Spinal cord (tissue), 4 donors: ENCODE results near the gene CLIP3. TPM values are rescaled to one million over a fixed set of nuclear protein-coding genes. Genes with fewer than 3 reads are reported as not detected.

Experiments used
- polyA plus RNA-seq, 2 donors: library from polyadenylated mRNA; unstranded; fragments of 120-200 nt; gene quantifications; one replicate each; pipeline ENCODE4 v1.2.1, GENCODE V29; 2013; ENCODE audit not compliant: insufficient read length in 2 of 2
- total RNA-seq, 2 donors: library from RNA; depleted of rRNA in 1 of 2; stranded (reverse); fragments of 120-200 nt in 1 of 2; fragments of >200 nt in 1 of 2; gene quantifications; one replicate each; pipeline versions ENCODE4 v1.2.3 to v1.2.4, GENCODE V29; 2013 to 2014

Gene CLIP3
- total and polyA plus RNA-seq, 4 donors, result 25.2 to 331 (median 174) TPM

Other genes starting within 250 kb of the CLIP3 start
- gene PRODH2, start 220.0 kb downstream of the CLIP3 start, total RNA-seq, result under 1 TPM in 1 of 2 donors, not detected in 1; 0.10 TPM
- under 1 TPM; 0.27 to 0.32 TPM for gene PRODH2, start 220.0 kb downstream of the CLIP3 start, polyA plus RNA-seq
- under 1 TPM; 0.30 to 0.44 TPM for gene NPHS1, start 180.4 kb downstream of the CLIP3 start, total RNA-seq
- 1 to 10 TPM; 1.9 to 2.1 TPM for gene NPHS1, start 180.4 kb downstream of the CLIP3 start, polyA plus RNA-seq
- 1 to 10 TPM; 1.1 to 1.9 TPM for gene KIRREL2, start 176.0 kb downstream of the CLIP3 start, total RNA-seq
- gene KIRREL2, start 176.0 kb downstream of the CLIP3 start, polyA plus RNA-seq, result 1 to 10 TPM; 2.8 to 3.5 TPM
- gene APLP1, start 164.3 kb downstream of the CLIP3 start, total RNA-seq, result 100 to 1,000 TPM; 205 to 237 TPM
- 1,000 to 10,000 TPM; 1,021 to 1,097 TPM for gene APLP1, start 164.3 kb downstream of the CLIP3 start, polyA plus RNA-seq
- gene NFKBID, start 132.3 kb downstream of the CLIP3 start, total RNA-seq, result 1 to 10 TPM; 6.4 to 6.8 TPM
- 10 to 100 TPM in 1 of 2 donors, 1 to 10 TPM in 1; 4.9 to 10.6 TPM for gene NFKBID, start 132.3 kb downstream of the CLIP3 start, polyA plus RNA-seq
- 1 to 10 TPM; 1.9 to 3.5 TPM for gene HCST, start 130.3 kb downstream of the CLIP3 start, total RNA-seq
- 1 to 10 TPM; 3.7 to 4.0 TPM for gene HCST, start 130.3 kb downstream of the CLIP3 start, polyA plus RNA-seq
- gene TYROBP, start 124.6 kb downstream of the CLIP3 start, total RNA-seq, result 10 to 100 TPM; 14.1 to 34.1 TPM
- 10 to 100 TPM; 25.8 to 32.4 TPM for gene TYROBP, start 124.6 kb downstream of the CLIP3 start, polyA plus RNA-seq
- gene LRFN3, start 96.5 kb downstream of the CLIP3 start, total RNA-seq, result 1 to 10 TPM; 5.5 to 6.6 TPM
- gene LRFN3, start 96.5 kb downstream of the CLIP3 start, polyA plus RNA-seq, result 10 to 100 TPM; 45.0 to 47.8 TPM
- 10 to 100 TPM; 11.4 to 27.5 TPM for gene SDHAF1, start 37.7 kb downstream of the CLIP3 start, total RNA-seq
- 10 to 100 TPM; 25.3 to 27.3 TPM for gene SDHAF1, start 37.7 kb downstream of the CLIP3 start, polyA plus RNA-seq
- gene SYNE4, start 24.1 kb downstream of the CLIP3 start, total RNA-seq, result 1 to 10 TPM in 1 of 2 donors, under 1 TPM in 1; 0.79 to 1.4 TPM
- 1 to 10 TPM; 6.8 to 7.1 TPM for gene SYNE4, start 24.1 kb downstream of the CLIP3 start, polyA plus RNA-seq
- gene ALKBH6, start 18.7 kb downstream of the CLIP3 start, total RNA-seq, result 10 to 100 TPM; 12.6 to 14.3 TPM
- 10 to 100 TPM; 22.5 to 29.2 TPM for gene ALKBH6, start 18.7 kb downstream of the CLIP3 start, polyA plus RNA-seq
- gene THAP8, start 21.4 kb upstream of the CLIP3 start, total RNA-seq, result 1 to 10 TPM; 3.1 to 6.6 TPM
- 10 to 100 TPM; 16.9 to 17.1 TPM for gene THAP8, start 21.4 kb upstream of the CLIP3 start, polyA plus RNA-seq
- gene WDR62, start 22.0 kb upstream of the CLIP3 start, total RNA-seq, result 1 to 10 TPM; 2.1 to 3.1 TPM
- gene WDR62, start 22.0 kb upstream of the CLIP3 start, polyA plus RNA-seq, result 1 to 10 TPM; 4.8 to 6.6 TPM
- not detected for gene OVOL3, start 78.3 kb upstream of the CLIP3 start, total RNA-seq
- gene OVOL3, start 78.3 kb upstream of the CLIP3 start, polyA plus RNA-seq, result under 1 TPM in 1 of 2 donors, not detected in 1; 0.56 TPM
- 100 to 1,000 TPM in 1 of 2 donors, 10 to 100 TPM in 1; 68.3 to 130 TPM for gene POLR2I, start 82.0 kb upstream of the CLIP3 start, total RNA-seq
- gene POLR2I, start 82.0 kb upstream of the CLIP3 start, polyA plus RNA-seq, result 100 to 1,000 TPM; 104 to 113 TPM
- 100 to 1,000 TPM; 184 to 278 TPM for gene TBCB, start 82.6 kb upstream of the CLIP3 start, total RNA-seq
- 100 to 1,000 TPM; 336 to 343 TPM for gene TBCB, start 82.6 kb upstream of the CLIP3 start, polyA plus RNA-seq
- 100 to 1,000 TPM; 200 to 421 TPM for gene CAPNS1, start 107.2 kb upstream of the CLIP3 start, total RNA-seq
- 100 to 1,000 TPM; 486 to 515 TPM for gene CAPNS1, start 107.2 kb upstream of the CLIP3 start, polyA plus RNA-seq
- gene COX7A1, start 119.6 kb upstream of the CLIP3 start, total RNA-seq, result 10 to 100 TPM in 1 of 2 donors, 1 to 10 TPM in 1; 5.8 to 20.5 TPM
- gene COX7A1, start 119.6 kb upstream of the CLIP3 start, polyA plus RNA-seq, result 10 to 100 TPM in 1 of 2 donors, 1 to 10 TPM in 1; 9.7 to 22.2 TPM
- 10 to 100 TPM; 12.1 to 12.9 TPM for gene ZNF565, start 181.8 kb upstream of the CLIP3 start, total RNA-seq
- 10 to 100 TPM in 1 of 2 donors, 1 to 10 TPM in 1; 9.7 to 11.0 TPM for gene ZNF565, start 181.8 kb upstream of the CLIP3 start, polyA plus RNA-seq
- gene ZNF146, start 182.2 kb upstream of the CLIP3 start, total RNA-seq, result 10 to 100 TPM; 86.3 to 93.2 TPM
- gene ZNF146, start 182.2 kb upstream of the CLIP3 start, polyA plus RNA-seq, result 10 to 100 TPM; 64.1 to 81.3 TPM